Erythroblast (primary cell): ENCODE data around the gene RAX2.

Experiments used
- GATA1 ChIP-seq: IDR thresholded peaks from 2 replicates; pipeline ENCODE4 v1.6.1; 2011; ENCODE audit warnings: low read depth, mild to moderate bottlenecking, control low read depth, low read length, moderate library complexity
- POLR2A ChIP-seq: IDR thresholded peaks from 2 replicates; pipeline ENCODE4 v1.6.1; 2011; ENCODE audit warnings: mild to moderate bottlenecking, low read length

- TF ChIP-seq POLR2A (no peak), GATA1 (no peak)
Observed at GRCh38 chr19:3810708-3811355, 38.8 kb upstream of the RAX2 start.
